Measurements from ENCODE around the gene PRSS12.
"Not testable (repeated sequence)": the region's sequence is repeated elsewhere in the genome, so short reads cannot be mapped to it uniquely, and the experiment has no call there.

PRSS12 gene

GRCh38 chr4:118273642-118274041, 79.2 kb downstream of the PRSS12 start:
- no peak for DNase-seq

- no peak for DNase-seq
Measured at GRCh38 chr4:118271788-118272187, 81.0 kb downstream of the PRSS12 start.

- no peak for DNase-seq
Measured at GRCh38 chr4:118270492-118270891, 82.3 kb downstream of the PRSS12 start.

DNA sequence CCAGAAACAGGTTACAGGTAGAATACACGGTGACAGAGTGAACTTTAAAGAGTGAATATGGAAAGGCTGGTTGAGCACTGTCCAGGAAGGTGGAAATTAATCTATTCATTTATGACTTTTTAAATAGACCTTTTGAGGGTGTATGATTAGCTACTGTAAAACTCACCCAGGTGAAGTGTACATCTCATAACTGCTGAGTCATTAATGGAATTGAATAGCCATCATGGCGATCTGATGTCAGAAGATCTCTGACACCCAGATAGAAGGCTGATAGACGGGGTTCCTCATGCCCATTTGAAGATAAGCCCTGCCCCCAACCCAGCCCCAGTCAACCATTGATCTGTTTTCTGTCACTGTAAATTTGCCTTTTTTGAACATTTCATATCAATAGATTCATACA, 84.0 kb downstream of the PRSS12 start:
- no peak for DNase-seq

- not testable (repeated sequence) for DNase-seq
Measured at GRCh38 chr4:118266145-118266496, 86.7 kb downstream of the PRSS12 start.

- no peak for DNase-seq
Measured at GRCh38 chr4:118265312-118266144, 87.3 kb downstream of the PRSS12 start.

DNA sequence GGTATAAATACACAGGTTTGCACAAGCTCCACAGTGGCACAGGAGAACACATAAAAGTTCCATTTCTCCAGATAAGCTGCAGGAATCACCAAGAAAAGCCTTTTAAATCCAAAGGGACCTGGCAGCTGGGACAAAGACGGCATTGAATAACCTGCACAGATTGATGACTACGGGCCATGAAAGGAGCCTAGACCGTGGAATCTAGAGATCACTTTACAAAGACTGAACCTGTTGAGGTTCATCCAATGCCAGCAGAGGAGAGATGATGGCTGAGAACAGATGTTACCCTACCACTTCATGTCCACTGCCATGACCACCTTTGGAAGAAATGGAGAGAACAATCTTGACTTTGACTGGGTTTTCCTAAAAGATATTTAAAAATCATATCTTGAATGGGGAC, 88.7 kb downstream of the PRSS12 start:
- DNase-seq = no peak

- no peak for DNase-seq
Measured at GRCh38 chr4:118260309-118260708, 92.5 kb downstream of the PRSS12 start.

GRCh38 chr4:118259111-118259510, 93.7 kb downstream of the PRSS12 start:
- DNase-seq = no peak

DNA sequence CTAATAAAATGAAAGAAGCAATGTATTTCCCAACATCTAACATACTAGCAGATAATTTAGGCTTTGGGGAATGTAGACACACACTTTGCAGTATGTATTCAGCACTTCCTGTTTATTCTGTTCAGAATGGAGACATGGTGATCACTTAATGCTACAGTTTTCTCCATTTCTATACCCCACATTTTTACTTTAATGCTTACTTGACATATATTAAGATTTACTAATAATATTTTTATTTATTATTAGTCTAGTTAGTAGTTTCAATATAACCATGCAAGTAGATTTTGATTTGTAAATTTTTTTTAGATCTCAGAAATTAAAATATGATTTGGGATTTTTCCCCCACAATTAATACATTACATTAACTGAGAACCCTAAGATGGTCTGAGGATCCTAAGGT, 98.4 kb downstream of the PRSS12 start:
- no peak for DNase-seq

GRCh38 chr4:118249890-118250289, 102.9 kb downstream of the PRSS12 start:
- no peak for DNase-seq

DNA sequence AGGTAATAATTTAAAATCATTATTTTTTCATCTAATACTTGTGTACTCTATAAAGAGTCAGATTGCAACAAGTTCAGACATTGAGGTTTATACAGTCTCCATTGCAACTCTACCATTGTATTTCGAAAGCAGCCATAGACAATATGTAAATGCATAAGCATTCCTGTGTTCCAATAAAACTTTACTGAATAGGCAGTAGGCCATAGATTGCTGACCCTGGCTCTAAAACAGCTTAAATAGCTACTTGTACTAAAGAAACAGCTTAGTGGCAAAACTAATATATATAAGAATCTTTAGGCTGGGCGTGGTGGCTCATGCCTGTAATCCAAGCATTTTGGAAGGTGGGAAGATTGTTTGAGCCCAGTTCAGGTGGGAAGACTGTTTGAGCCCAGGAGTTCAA, 115.3 kb downstream of the PRSS12 start:
- DNase-seq = no peak

DNA sequence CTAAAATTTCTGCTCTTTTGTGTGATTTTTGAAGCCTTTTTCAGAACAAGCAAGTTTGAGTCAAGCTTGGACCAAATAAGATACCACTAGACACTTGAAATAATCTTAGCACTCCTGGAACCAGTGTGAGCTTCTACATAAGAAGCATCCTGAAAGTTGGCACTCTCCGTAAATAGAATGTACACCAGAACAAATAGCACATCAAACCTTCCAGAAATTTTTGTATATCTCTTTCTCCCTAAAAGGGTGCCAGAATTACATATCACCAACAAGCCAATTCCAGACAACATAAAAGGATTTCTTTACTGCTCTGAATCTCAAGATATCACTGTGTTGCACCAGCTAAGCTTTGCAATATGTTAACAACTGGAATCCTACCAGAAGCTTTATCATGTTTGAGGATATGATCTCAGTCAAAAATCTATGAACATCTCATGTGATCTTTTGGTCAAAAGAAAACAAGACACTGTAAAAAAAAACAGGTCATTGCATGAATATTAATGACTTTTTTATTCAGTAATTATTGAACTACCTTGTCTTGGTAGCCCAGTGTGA, 117.2 kb downstream of the PRSS12 start:
- DNase-seq = no peak
